Small intestine (tissue), 7 donors: ENCODE measurements around the gene VANGL1. TPM values are rescaled to one million over a fixed set of nuclear protein-coding genes. Genes with fewer than 3 reads are reported as not detected.

Source experiments
- DNase-seq, 2 donors: peaks; one replicate each; pipeline versions ENCODE4 v3.0.0 to v3.0.0-alpha.2; 2013
- FAIRE-seq: peaks from 2 replicates; lab custom pipeline; 2012; peaks lifted over from hg19 to GRCh38; lab: Jason Lieb, UNC
- H3K27ac ChIP-seq, 3 donors: one replicate each; pipeline ENCODE4 v1.5.1; 2013; ENCODE audit warnings: low read length in 2 of 3, mild to moderate bottlenecking in 2 of 3, control low read depth in 1 of 3, inconsistent platforms in 1 of 3, low read depth in 1 of 3, moderate library complexity in 1 of 3
- H3K27me3 ChIP-seq, 3 donors: one replicate each; pipeline ENCODE4 v1.6.1; 2013; ENCODE audit warnings: low read length in 3 of 3, inconsistent platforms in 1 of 3; ENCODE audit not compliant: control insufficient read depth in 3 of 3, insufficient read depth in 3 of 3
- H3K36me3 ChIP-seq, 3 donors: one replicate each; pipeline ENCODE4 v1.6.1; 2013; ENCODE audit warnings: low read length in 3 of 3, inconsistent platforms in 1 of 3, low read depth in 1 of 3, mild to moderate bottlenecking in 1 of 3, moderate library complexity in 1 of 3; ENCODE audit not compliant: control insufficient read depth in 3 of 3, insufficient read depth in 2 of 3
- H3K4me1 ChIP-seq, 3 donors: one replicate each; pipeline ENCODE4 v1.6.1; 2013; ENCODE audit warnings: low read length in 2 of 3, inconsistent platforms in 1 of 3, low read depth in 1 of 3, mild to moderate bottlenecking in 1 of 3, moderate library complexity in 1 of 3; ENCODE audit not compliant: control insufficient read depth in 3 of 3, insufficient read depth in 2 of 3
- H3K4me3 ChIP-seq, 3 donors: one replicate each; pipeline ENCODE4 v1.5.1; 2013; ENCODE audit warnings: low read length in 3 of 3, control low read depth in 1 of 3, inconsistent platforms in 1 of 3, low read depth in 1 of 3, mild to moderate bottlenecking in 1 of 3, moderate library complexity in 1 of 3
- H3K9me3 ChIP-seq, 2 donors: one replicate each; pipeline ENCODE4 v1.6.1; 2013; ENCODE audit warnings: low read depth in 1 of 2, low read length in 1 of 2; ENCODE audit not compliant: control insufficient read depth in 2 of 2, insufficient read depth in 1 of 2
- WGBS, 3 donors: extraction: QIAGEN DNeasy Blood & Tissue Kit; methylation state at CpG; one replicate each; pipeline ENCODE4 v1.1.7; 2013; 5-methylcytosine and 5-hydroxymethylcytosine counted together
- polyA plus RNA-seq, 4 donors: library from polyadenylated mRNA; stranded (reverse) in 3 of 4; unstranded in 1 of 4; fragments of 200-250 nt in 3 of 4; fragments of 120-200 nt in 1 of 4; gene quantifications; one replicate each; pipeline versions ENCODE4 v1.2.1 to v1.2.3, GENCODE V29; 2013
- donor health status: healthy with polysubstance abuse.
- donor health status: control.
- donor health status: control.
- donor health status: Bipolar disorder and iron deficiency.
- donor health status: healthy.

The VANGL1 gene
- polyA plus RNA-seq, 4 donors = 0.54 to 7.4 (median 2.8) TPM

GRCh38 chr1:115705085-115705951 lies 63.5 kb downstream of the VANGL1 start:
- FAIRE-seq = no peak
- no peaks in the 10 kb centered on the region for H3K36me3 ChIP-seq
- H3K27me3 ChIP-seq = no peaks in the 10 kb centered on the region
- H3K9me3 ChIP-seq = no peaks in the 10 kb centered on the region
- H3K4me3 ChIP-seq = no peak overlapping the region
- H3K4me1 ChIP-seq = no peaks in the 10 kb centered on the region
- H3K27ac ChIP-seq = no peak overlapping the region
- DNase-seq = no peak
- 80 to 81% (median 81%) methylated on average over 12 of the region's 12 CpGs for WGBS, 3 donors

GRCh38 chr1:115705963-115706362 lies 64.2 kb downstream of the VANGL1 start:
- DNase-seq (no peak), FAIRE-seq (no peak)
- peaks cover 0 to 3% (median 0%) of the 10 kb centered on the region in 3 donors for H3K27me3 ChIP-seq
- H3K9me3 ChIP-seq = no peaks in the 10 kb centered on the region
- H3K4me3 ChIP-seq = no peak overlapping the region
- no peak overlapping the region for H3K27ac ChIP-seq
- WGBS, 3 donors = 84 to 94% (median 93%) methylated on average over 9 of the region's 9 CpGs
- peaks cover 0 to 3% (median 0%) of the 10 kb centered on the region in 3 donors for H3K4me1 ChIP-seq
- H3K36me3 ChIP-seq = no peaks in the 10 kb centered on the region

- peaks cover 0 to 3% (median 0%) of the 10 kb centered on the region in 3 donors for H3K27me3 ChIP-seq
- H3K36me3 ChIP-seq = no peaks in the 10 kb centered on the region
- peaks cover 0 to 10% (median 0%) of the 10 kb centered on the region in 3 donors for H3K4me1 ChIP-seq
- H3K4me3 ChIP-seq = no peak overlapping the region
- H3K27ac ChIP-seq = no peak overlapping the region
- WGBS, 3 donors = 36 to 50% (median 36%) methylated on average over 8 of the region's 8 CpGs
- FAIRE-seq (no peak), DNase-seq (peak; percentile 31 to 54)
- H3K9me3 ChIP-seq = no peaks in the 10 kb centered on the region
Observed at GRCh38 chr1:115706587-115707425, 65.0 kb downstream of the VANGL1 start.

- H3K27ac ChIP-seq = no peak overlapping the region
- H3K4me3 ChIP-seq = no peak overlapping the region
- DNase-seq (peak; percentile 45 to 75), FAIRE-seq (no peak)
- peaks cover 0 to 3% (median 0%) of the 10 kb centered on the region in 3 donors for H3K27me3 ChIP-seq
- no peaks in the 10 kb centered on the region for H3K9me3 ChIP-seq
- H3K36me3 ChIP-seq = no peaks in the 10 kb centered on the region
- 34 to 49% (median 37%) methylated on average over 9 of the region's 9 CpGs for WGBS, 3 donors
- H3K4me1 ChIP-seq = peaks cover 0 to 32% (median 0%) of the 10 kb centered on the region in 3 donors
Observed at GRCh38 chr1:115710859-115711624, 69.3 kb downstream of the VANGL1 start.

- WGBS, 3 donors = 81 to 89% (median 81%) methylated on average over 10 of the region's 10 CpGs
- H3K27me3 ChIP-seq = peaks cover 0 to 3% (median 0%) of the 10 kb centered on the region in 3 donors
Observed at GRCh38 chr1:115712911-115713609, 71.3 kb downstream of the VANGL1 start.

GRCh38 chr1:115713906-115714305 lies 72.1 kb downstream of the VANGL1 start:
- Histone ChIP-seq H3K27ac (peak overlapping the region in 1 of 3 donors; percentile 71), H3K27me3 (peaks cover 0 to 3% (median 0%) of the 10 kb centered on the region in 3 donors), H3K4me3 (no peak overlapping the region), H3K36me3 (no peaks in the 10 kb centered on the region), H3K4me1 (peaks cover 0 to 32% (median 0%) of the 10 kb centered on the region in 3 donors), H3K9me3 (peaks cover 0 to 3% of the 10 kb centered on the region in 2 donors)
- FAIRE-seq (no peak), DNase-seq (no peak)
- 72 to 87% (median 84%) methylated on average over 5 of the region's 5 CpGs for WGBS, 3 donors

More at GRCh38 chr1:115712911-115713609, 71.3 kb downstream of the VANGL1 start:
- no peak for DNase-seq
- Histone ChIP-seq H3K4me3 (no peak overlapping the region), H3K36me3 (no peaks in the 10 kb centered on the region), H3K27ac (no peak overlapping the region), H3K9me3 (peaks cover 0 to 3% of the 10 kb centered on the region in 2 donors), H3K4me1 (peaks cover 0 to 32% (median 0%) of the 10 kb centered on the region in 3 donors)
- FAIRE-seq = no peak

GRCh38 chr1:115714572-115715141 lies 72.9 kb downstream of the VANGL1 start:
- Histone ChIP-seq H3K27ac (peak overlapping the region in 1 of 3 donors; percentile 71), H3K36me3 (no peaks in the 10 kb centered on the region), H3K27me3 (peaks cover 0 to 3% (median 0%) of the 10 kb centered on the region in 3 donors), H3K4me1 (peaks cover 0 to 32% (median 0%) of the 10 kb centered on the region in 3 donors), H3K4me3 (no peak overlapping the region), H3K9me3 (peaks cover 0 to 3% of the 10 kb centered on the region in 2 donors)
- DNase-seq = peak; percentile 39 to 79
- 0 to 52% (median 39%) methylated on average over 1 of the region's 1 CpG for WGBS, 3 donors
- no peak for FAIRE-seq
